ENCODE results near the gene LIN7A. TPM values are rescaled to one million over a fixed set of nuclear protein-coding genes. Genes with fewer than 3 reads are reported as not detected.

LIN7A gene
- polyA plus RNA-seq, 1 experiment = 10.4 TPM

DNA sequence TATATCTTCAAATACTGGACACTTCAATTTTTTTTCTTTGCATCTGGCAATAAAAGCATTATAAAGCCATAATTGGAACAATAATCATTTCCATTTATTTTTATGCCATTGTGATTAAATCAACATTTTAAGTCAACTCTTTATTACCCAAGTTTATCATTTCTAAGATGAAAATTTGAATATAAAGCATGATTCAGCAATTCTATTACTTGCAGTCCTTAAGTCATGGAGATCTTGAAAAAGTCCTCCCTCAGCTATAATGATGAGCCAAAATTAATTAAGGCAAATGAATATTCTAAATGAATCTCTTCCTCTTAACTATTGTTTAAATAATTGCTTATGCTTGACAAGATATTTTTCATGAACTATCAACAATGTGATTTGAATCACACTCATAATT, 65.7 kb downstream of the LIN7A start:
- POLR2A ChIA-PET = no interaction called here
- Histone ChIP-seq H3K27ac (ENCODE audit: low read depth, low read length) (no peak overlapping the region), H3K27me3 (ENCODE audit: control insufficient read depth, insufficient read depth, low read length) (no peaks in the 10 kb centered on the region), H3K9me3 (ENCODE audit: control insufficient read depth, insufficient read depth, low read length) (no peaks in the 10 kb centered on the region), H3K4me3 (ENCODE audit: low read depth, low read length) (no peak overlapping the region)
- TF ChIP-seq, protein P1, sequence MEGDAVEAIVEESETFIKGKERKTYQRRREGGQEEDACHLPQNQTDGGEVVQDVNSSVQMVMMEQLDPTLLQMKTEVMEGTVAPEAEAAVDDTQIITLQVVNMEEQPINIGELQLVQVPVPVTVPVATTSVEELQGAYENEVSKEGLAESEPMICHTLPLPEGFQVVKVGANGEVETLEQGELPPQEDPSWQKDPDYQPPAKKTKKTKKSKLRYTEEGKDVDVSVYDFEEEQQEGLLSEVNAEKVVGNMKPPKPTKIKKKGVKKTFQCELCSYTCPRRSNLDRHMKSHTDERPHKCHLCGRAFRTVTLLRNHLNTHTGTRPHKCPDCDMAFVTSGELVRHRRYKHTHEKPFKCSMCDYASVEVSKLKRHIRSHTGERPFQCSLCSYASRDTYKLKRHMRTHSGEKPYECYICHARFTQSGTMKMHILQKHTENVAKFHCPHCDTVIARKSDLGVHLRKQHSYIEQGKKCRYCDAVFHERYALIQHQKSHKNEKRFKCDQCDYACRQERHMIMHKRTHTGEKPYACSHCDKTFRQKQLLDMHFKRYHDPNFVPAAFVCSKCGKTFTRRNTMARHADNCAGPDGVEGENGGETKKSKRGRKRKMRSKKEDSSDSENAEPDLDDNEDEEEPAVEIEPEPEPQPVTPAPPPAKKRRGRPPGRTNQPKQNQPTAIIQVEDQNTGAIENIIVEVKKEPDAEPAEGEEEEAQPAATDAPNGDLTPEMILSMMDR (IDR thresholded peaks at IDR 0.05; ENCODE audit: low read depth, low read length) = no peak
- DNase-seq (ENCODE audit: low read depth, low spot score) = no peak
- CTCF ChIA-PET = interaction anchor here (0.8 kb wide), 1 partner anchor 35 kb away, joined by 3 read pairs; no protein-coding TSS in a partner anchor

DNA sequence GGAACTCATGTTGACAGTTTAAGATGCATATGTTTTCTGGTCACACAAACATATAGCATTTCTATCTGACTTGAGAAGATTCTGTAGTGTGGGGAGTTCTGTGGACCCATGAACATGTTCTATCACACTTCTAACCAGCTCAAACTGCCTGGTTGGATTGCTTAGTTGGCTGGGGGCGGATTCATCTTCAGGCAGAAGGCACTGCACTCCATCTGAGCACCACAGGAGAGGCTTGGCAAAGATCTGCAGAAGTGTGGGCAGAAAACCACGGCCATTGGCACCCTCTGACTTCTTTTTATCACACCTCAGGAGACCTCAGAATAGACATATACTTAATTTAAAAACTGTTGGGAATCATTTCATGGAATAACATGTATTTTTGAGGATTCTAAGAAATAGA, 68.5 kb downstream of the LIN7A start:
- no peak for DNase-seq (ENCODE audit: low read depth, low spot score)
- no peaks in the 10 kb centered on the region for H3K27me3 ChIP-seq (ENCODE audit: control insufficient read depth, insufficient read depth, low read length)
- no peak overlapping the region for H3K27ac ChIP-seq (ENCODE audit: low read depth, low read length)
- POLR2A ChIA-PET = no interaction called here
- TF ChIP-seq, protein P1 (IDR thresholded peaks at IDR 0.05; ENCODE audit: low read depth, low read length) = no peak
- no peaks in the 10 kb centered on the region for H3K9me3 ChIP-seq (ENCODE audit: control insufficient read depth, insufficient read depth, low read length)
- CTCF ChIA-PET = interaction anchor here (1.1 kb wide), 1 partner anchor 32 kb away, joined by 3 read pairs; no protein-coding TSS in a partner anchor
- H3K4me3 ChIP-seq (ENCODE audit: low read depth, low read length) = no peak overlapping the region

DNA sequence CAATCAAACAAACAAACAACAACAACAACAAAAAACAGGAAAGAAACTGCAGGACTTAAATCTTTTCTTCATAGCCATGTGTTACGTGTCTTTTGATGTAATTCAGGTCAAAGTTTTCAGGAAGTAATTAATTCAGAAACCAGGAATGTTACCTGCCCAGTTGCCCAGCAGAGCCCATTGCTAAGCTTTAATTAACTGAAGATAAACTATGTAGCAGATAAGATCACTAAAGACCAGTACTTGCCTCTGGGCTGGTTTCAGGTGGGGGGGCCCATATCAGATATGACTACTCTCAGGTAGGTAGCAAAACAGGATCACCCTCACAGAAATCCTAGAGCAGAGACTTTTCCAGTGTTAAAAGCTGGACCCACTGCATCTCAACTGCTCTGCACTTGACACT, 69.2 kb downstream of the LIN7A start:
- DNase-seq (ENCODE audit: low read depth, low spot score) = no peak
- ChIA-PET POLR2A (no interaction called here), CTCF (interaction anchor here (1.1 kb wide), 1 partner anchor 31 kb away, joined by 3 read pairs; no protein-coding TSS in a partner anchor)
- no peaks in the 10 kb centered on the region for H3K9me3 ChIP-seq (ENCODE audit: control insufficient read depth, insufficient read depth, low read length)
- no peaks in the 10 kb centered on the region for H3K27me3 ChIP-seq (ENCODE audit: control insufficient read depth, insufficient read depth, low read length)
- H3K27ac ChIP-seq (ENCODE audit: low read depth, low read length) = no peak overlapping the region
- no peak overlapping the region for H3K4me3 ChIP-seq (ENCODE audit: low read depth, low read length)
- TF ChIP-seq, protein P1 (IDR thresholded peaks at IDR 0.05; ENCODE audit: low read depth, low read length) = no peak

DNA sequence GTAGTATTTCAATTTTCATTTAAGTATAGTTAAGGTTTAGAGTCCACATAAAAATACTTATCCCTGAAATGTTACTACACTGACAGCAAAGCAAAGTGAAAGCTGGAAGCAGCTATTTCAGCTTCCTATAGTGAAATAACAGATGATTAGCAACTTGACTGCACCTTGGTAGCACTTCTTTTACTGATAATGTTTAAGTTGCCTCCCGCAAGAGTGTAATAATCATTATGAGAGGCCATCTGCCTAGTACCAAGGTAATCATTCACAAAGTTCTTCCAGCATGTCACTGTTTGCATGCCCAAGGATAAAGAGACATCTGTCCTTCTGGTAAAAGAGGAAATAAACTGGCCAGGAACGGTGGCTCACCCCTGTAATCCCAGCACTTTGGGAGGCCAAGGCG, 69.8 kb downstream of the LIN7A start:
- H3K4me3 ChIP-seq (ENCODE audit: low read depth, low read length) = no peak overlapping the region
- H3K27me3 ChIP-seq (ENCODE audit: control insufficient read depth, insufficient read depth, low read length) = no peaks in the 10 kb centered on the region
- no peak for DNase-seq (ENCODE audit: low read depth, low spot score)
- TF ChIP-seq, protein P1 (IDR thresholded peaks at IDR 0.05; ENCODE audit: low read depth, low read length) = no peak
- H3K27ac ChIP-seq (ENCODE audit: low read depth, low read length) = no peak overlapping the region
- H3K9me3 ChIP-seq (ENCODE audit: control insufficient read depth, insufficient read depth, low read length) = no peaks in the 10 kb centered on the region
- CTCF ChIA-PET = interaction anchor here (1.1 kb wide), 2 partner anchors 31 to 390 kb away, joined by 3 read pairs; no protein-coding TSS in a partner anchor
- POLR2A ChIA-PET = no interaction called here

DNA sequence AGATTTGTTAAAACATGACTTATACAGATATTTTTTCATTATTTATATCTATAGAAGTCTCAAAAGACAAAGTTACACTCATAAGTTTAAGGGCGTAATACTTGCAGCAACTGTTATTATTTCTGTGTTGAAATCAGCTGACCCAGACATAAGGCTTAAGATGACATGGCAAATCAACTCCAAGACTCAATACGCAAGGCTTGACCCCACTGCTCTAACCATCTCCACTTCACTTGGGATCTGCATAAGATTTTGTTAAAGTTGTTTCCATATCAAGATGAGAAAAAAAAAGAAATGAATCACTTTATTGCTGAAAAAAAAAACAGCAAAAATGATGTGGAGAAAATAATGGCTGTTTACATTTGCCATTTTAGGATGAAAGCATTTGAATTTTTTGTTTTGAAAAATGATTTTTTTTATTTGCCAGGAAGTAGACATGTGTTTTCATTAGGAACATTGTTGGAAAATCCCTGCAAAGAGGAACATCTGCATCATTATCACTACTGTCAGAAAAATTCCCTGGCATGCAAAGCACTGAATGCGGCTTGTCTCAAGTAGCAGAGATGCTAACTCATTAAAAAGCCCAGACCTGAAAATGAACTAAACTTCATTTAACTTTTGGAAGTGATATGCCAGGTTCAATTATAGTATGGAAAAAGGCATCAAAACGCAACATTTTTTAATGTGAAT, 73.5 kb downstream of the LIN7A start:
- ChIA-PET POLR2A (no interaction called here), CTCF (interaction anchor here (1.1 kb wide), 1 partner anchor 27 kb away, joined by 6 read pairs; no protein-coding TSS in a partner anchor)
- Histone ChIP-seq H3K9me3 (ENCODE audit: control insufficient read depth, insufficient read depth, low read length) (no peaks in the 10 kb centered on the region), H3K27ac (ENCODE audit: low read depth, low read length) (no peak overlapping the region), H3K27me3 (ENCODE audit: control insufficient read depth, insufficient read depth, low read length) (no peaks in the 10 kb centered on the region), H3K4me3 (ENCODE audit: low read depth, low read length) (no peak overlapping the region)
- DNase-seq (ENCODE audit: low read depth, low spot score) = no peak
- TF ChIP-seq, protein P1 (IDR thresholded peaks at IDR 0.05; ENCODE audit: low read depth, low read length) = no peak
